ENCODE results near the gene TSPAN11. TPM values are rescaled to one million over a fixed set of nuclear protein-coding genes. Genes with fewer than 3 reads are reported as not detected.

TSPAN11 gene
- total and polyA plus RNA-seq, 2 of the 4 experiments (the other 2 are of a cell fraction), result 0.18 to 0.26 TPM

- no peak overlapping the region for H2BK20ac ChIP-seq (ENCODE audit: low read depth, low read length)
- no peak overlapping the region for H3K23ac ChIP-seq (ENCODE audit: low read depth, low read length)
- H2AK9ac ChIP-seq (replicated peaks; ENCODE audit: low read depth, low read length, poor library complexity), result no peak overlapping the region
- no peak overlapping the region for H3K14ac ChIP-seq (replicated peaks; ENCODE audit: low read depth, low read length)
- no peaks in the 10 kb centered on the region for H3K9me1 ChIP-seq (ENCODE audit: insufficient read depth, low read length)
- H3K4ac ChIP-seq (ENCODE audit: low read depth, low read length), result no peak overlapping the region
- H3K9me3 ChIP-seq (ENCODE audit: control insufficient read depth, insufficient read depth, low read length), result no peaks in the 10 kb centered on the region
- ChIA-PET POLR2A (ENCODE audit: unreplicated experiment) (no interaction called here), CTCF (no interaction called here)
- no peaks in the 10 kb centered on the region for H3K4me1 ChIP-seq (ENCODE audit: control insufficient read depth, insufficient read depth, low read length)
- peaks cover 2% of the 10 kb centered on the region; the same call in 1 of the 2 replicates for H3K27me3 ChIP-seq (ENCODE audit: control insufficient read depth, insufficient read depth, low read length)
- DNase-seq (no peak), ATAC-seq (ENCODE audit: low read depth) (no peak)
- no peak overlapping the region for H3K4me2 ChIP-seq (ENCODE audit: low read depth, low read length)
- H4K91ac ChIP-seq (ENCODE audit: insufficient read depth, low read depth, low read length), result no peak overlapping the region
- H3K18ac ChIP-seq (ENCODE audit: low read depth, low read length), result no peak overlapping the region
- no TSS peak for BruUV-seq (replicated peaks)
- H3K4me3 ChIP-seq (ENCODE audit: insufficient read depth, low read depth, low read length), result no peak overlapping the region
- H3K27ac ChIP-seq (ENCODE audit: insufficient read depth, low read length), result no peak overlapping the region
- H2AFZ ChIP-seq (replicated peaks; ENCODE audit: low read length, poor library complexity), result no peak overlapping the region
- H3K56ac ChIP-seq (ENCODE audit: extremely low read depth, insufficient read depth, low read length), result no peak overlapping the region
- dilution Hi-C loops (cut with HindIII; ENCODE audit: low sequenced_read_pairs, unreplicated experiment) (no loop called here), in situ Hi-C loops (cut with MboI; ENCODE audit: low sequenced_read_pairs) (no loop called here), intact Hi-C loops (cut with micrococcal nuclease) (no loop called here)
- H2AK5ac ChIP-seq (ENCODE audit: low read depth, low read length), result no peak overlapping the region
- H4K8ac ChIP-seq (ENCODE audit: low read depth in 2 of 2, low read length in 2 of 2), result no peak overlapping the region
- H3K9ac ChIP-seq (ENCODE audit: low read depth, low read length), result no peak overlapping the region
- H2BK15ac ChIP-seq (ENCODE audit: low read depth, low read length), result no peak overlapping the region
- H4K20me1 ChIP-seq (ENCODE audit: insufficient read depth, low read length), result no peaks in the 10 kb centered on the region
- H3K79me1 ChIP-seq (ENCODE audit: low read depth in 1 of 2, low read length in 2 of 2), result no peaks in the 10 kb centered on the region
- WGBS, 2 experiments (ENCODE audit: extremely low coverage in 2 of 2, insufficient read length in 1 of 2), result no CpG with 5 or more reads among the region's 1 CpG
- H2BK120ac ChIP-seq (ENCODE audit: low read depth, low read length), result no peak overlapping the region
- TF ChIP-seq POLR2A (IDR thresholded peaks at IDR 0.05; ENCODE audit: low read depth, low read length) (no peak), MAFK (IDR thresholded peaks at IDR 0.05; ENCODE audit: low read depth, low read length) (no peak), MAZ (IDR thresholded peaks at IDR 0.05; ENCODE audit: borderline replicate concordance, low read depth, low read length) (no peak), BHLHE40 (IDR thresholded peaks at IDR 0.05; ENCODE audit: low read depth, low read length) (no peak), MXI1 (IDR thresholded peaks at IDR 0.05; ENCODE audit: borderline replicate concordance, low read depth, low read length) (no peak), CTCF (conservative IDR thresholded peaks at IDR 0.05; ENCODE audit: low read depth, low read length) (no peak), FOS (IDR thresholded peaks at IDR 0.05; ENCODE audit: low read depth, low read length) (no peak), SMC3 (IDR thresholded peaks at IDR 0.05; ENCODE audit: low read depth, low read length) (no peak), CEBPB (IDR thresholded peaks at IDR 0.05; ENCODE audit: low read depth, low read length) (no peak), RFX5 (IDR thresholded peaks at IDR 0.05; ENCODE audit: low read depth, low read length) (no peak), RAD21 (IDR thresholded peaks at IDR 0.05; ENCODE audit: low read length) (no peak)
- no peaks in the 10 kb centered on the region for H3K36me3 ChIP-seq (ENCODE audit: control insufficient read depth, insufficient read depth, low read length)
- H4K5ac ChIP-seq (ENCODE audit: low read depth, low read length), result no peak overlapping the region
- no peak overlapping the region for H2BK5ac ChIP-seq (ENCODE audit: low read depth, low read length, poor library complexity, severe bottlenecking)
Measured at GRCh38 chr12:30898846-30899245, 27.7 kb upstream of the TSPAN11 start.

Measured in IMR-90 (cell line).